Neural cell (in vitro differentiated cells): ENCODE results near the gene NOL9. TPM values are rescaled to one million over a fixed set of nuclear protein-coding genes. Genes with fewer than 3 reads are reported as not detected.

ENCODE experiments used
- H2AFZ ChIP-seq: fragments of 200-600, 300-800 bp; sonication (generic), shearing (Covaris generic); 2 replicates; pipeline ENCODE4 v1.6.0; 2014; ENCODE audit warnings: low read depth, mild to moderate bottlenecking, antibody characterized with exemption, low read length, moderate library complexity
- H3F3A ChIP-seq: fragments of 200-600 bp; shearing (Covaris generic); 2 replicates; pipeline ENCODE4 v1.6.1; 2016; ENCODE audit warnings: mild to moderate bottlenecking, moderate library complexity, mixed read lengths, antibody characterized with exemption, low read length; ENCODE audit not compliant: insufficient read depth, poor library complexity, severe bottlenecking
- H3K27ac ChIP-seq: fragments of 200-600, 300-800 bp; sonication (generic), shearing (Covaris generic); 2 replicates; pipeline ENCODE4 v1.5.1; 2014; ENCODE audit warnings: mild to moderate bottlenecking, low read length, moderate library complexity
- H3K27me3 ChIP-seq: fragments of 300-800, 200-600 bp; sonication (generic), shearing (Covaris generic); 2 replicates; pipeline ENCODE4 v1.6.0; 2014; ENCODE audit warnings: mild to moderate bottlenecking, low read depth, low read length, moderate library complexity; ENCODE audit not compliant: insufficient read depth
- H3K36me3 ChIP-seq: fragments of 300-800, 200-600 bp; sonication (generic), shearing (Covaris generic); 2 replicates; pipeline ENCODE4 v1.5.1; 2014; ENCODE audit warnings: mild to moderate bottlenecking, antibody characterized with exemption, low read length, moderate library complexity; ENCODE audit not compliant: insufficient read depth
- H3K4me2 ChIP-seq: fragments of 300-800, 200-600 bp; sonication (generic), shearing (Covaris generic); 2 replicates; pipeline ENCODE4 v1.6.0; 2014; ENCODE audit warnings: mild to moderate bottlenecking, low read length
- H3K4me3 ChIP-seq: fragments of 300-800, 200-600 bp; sonication (generic), shearing (Covaris generic); 2 replicates; pipeline ENCODE4 v1.5.1; 2014; ENCODE audit warnings: mild to moderate bottlenecking, low read length, moderate library complexity
- H3K79me2 ChIP-seq: fragments of 200-600 bp; shearing (Covaris generic); replicated peaks from 2 replicates; pipeline ENCODE4 v1.6.0; 2014; ENCODE audit warnings: mild to moderate bottlenecking, low read length, moderate library complexity; ENCODE audit not compliant: insufficient read depth
- H3K9ac ChIP-seq: fragments of 300-800, 200-600 bp; sonication (generic), shearing (Covaris generic); 2 replicates; pipeline ENCODE4 v1.6.1; 2016; ENCODE audit warnings: mild to moderate bottlenecking, low read length, mixed read lengths
- H3K9me2 ChIP-seq: fragments of 200-600 bp; shearing (Covaris generic); 2 replicates; pipeline ENCODE4 v1.6.1; 2016; ENCODE audit warnings: mild to moderate bottlenecking, low read length, mixed read lengths; ENCODE audit not compliant: insufficient read depth
- H3K9me3 ChIP-seq: fragments of 200-600, 300-800 bp; sonication (generic), shearing (Covaris generic); 2 replicates; pipeline ENCODE4 v1.6.1; 2016; ENCODE audit warnings: mild to moderate bottlenecking, mixed run types, low read length, moderate library complexity, mixed read lengths
- H4K20me1 ChIP-seq: fragments of 200-600 bp; shearing (Covaris generic); 2 replicates; pipeline ENCODE4 v1.6.1; 2016; ENCODE audit warnings: mild to moderate bottlenecking, mixed run types; ENCODE audit not compliant: insufficient read depth
- EP300 ChIP-seq: fragments of 450-650 bp; conservative IDR thresholded peaks from 2 replicates; pipeline ENCODE4 v1.6.1; 2014; ENCODE audit warnings: antibody characterized with exemption, mild to moderate bottlenecking, moderate library complexity; ENCODE audit not compliant: poor library complexity, severe bottlenecking
- EZH2 ChIP-seq: fragments of 200-600, 300-800 bp; shearing (Covaris generic), sonication (generic); IDR thresholded peaks from 2 replicates; pipeline ENCODE4 v1.6.1; 2014; ENCODE audit warnings: antibody characterized with exemption, low read length, borderline replicate concordance, mild to moderate bottlenecking; ENCODE audit not compliant: insufficient read depth, poor library complexity, severe bottlenecking
- MXI1 ChIP-seq: fragments of 450-650 bp; conservative IDR thresholded peaks from 2 replicates; pipeline ENCODE4 v1.6.1; 2014; ENCODE audit warnings: antibody characterized with exemption, mild to moderate bottlenecking; ENCODE audit not compliant: poor library complexity, severe bottlenecking
- POLR2AphosphoS5 ChIP-seq: IDR thresholded peaks from 2 replicates; pipeline ENCODE4 v1.6.1; 2012
- RAD21 ChIP-seq: fragments of 450-650 bp; conservative IDR thresholded peaks from 2 replicates; pipeline ENCODE4 v1.6.1; 2014; ENCODE audit warnings: antibody characterized with exemption, mild to moderate bottlenecking, moderate library complexity
- SMC3 ChIP-seq: fragments of 450-650 bp; conservative IDR thresholded peaks from 2 replicates; pipeline ENCODE4 v1.6.1; 2014; ENCODE audit warnings: antibody characterized with exemption, mild to moderate bottlenecking, moderate library complexity; ENCODE audit not compliant: poor library complexity
- TAF1 ChIP-seq: IDR thresholded peaks from 2 replicates; pipeline ENCODE4 v1.6.1; 2012; ENCODE audit warnings: low read depth
- polyA plus RNA-seq: library from polyadenylated mRNA; depleted of rRNA; stranded (reverse); fragments of >200 nt; gene quantifications from 2 replicates; pipeline ENCODE4 v1.2.3, GENCODE V29; 2014
- TF ChIP-seq, protein P1 (sequence below): fragments of 450-650 bp; IDR thresholded peaks from 2 replicates; pipeline ENCODE4 v1.5.1; 2014; ENCODE audit warnings: antibody characterized with exemption, mild to moderate bottlenecking, moderate library complexity; ENCODE audit not compliant: poor library complexity, severe bottlenecking
- TF ChIP-seq, protein P2 (sequence below): IDR thresholded peaks from 2 replicates; pipeline ENCODE4 v1.6.1; 2012; ENCODE audit warnings: borderline replicate concordance

NOL9 gene
- polyA plus RNA-seq, 1 donor from 2014 or later, result 30.7 TPM

DNA sequence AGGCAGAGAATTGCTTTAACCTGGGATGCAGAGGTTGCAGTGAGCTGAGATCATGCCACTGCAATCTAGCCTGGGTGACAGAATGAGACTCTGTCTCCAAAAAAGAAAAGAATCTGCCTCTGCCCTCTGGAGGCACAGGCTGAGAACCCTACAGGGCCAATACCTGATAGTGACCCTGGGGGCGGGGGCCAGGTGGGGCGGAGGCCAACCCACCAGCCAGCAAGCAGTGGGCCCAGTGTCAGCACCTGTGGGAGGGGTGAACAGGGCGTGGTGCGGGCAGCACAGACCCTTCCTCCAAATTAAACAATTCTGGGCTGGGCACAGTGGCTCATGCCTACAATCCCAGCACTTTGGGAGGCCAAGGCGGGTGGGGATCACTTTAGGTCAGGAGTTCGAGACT, 43.8 kb downstream of the NOL9 start:
- H4K20me1 ChIP-seq, result no peaks in the 10 kb centered on the region
- H3K4me3 ChIP-seq, result no peak overlapping the region
- no peaks in the 10 kb centered on the region for H3K36me3 ChIP-seq
- H3K9me2 ChIP-seq, result no peaks in the 10 kb centered on the region
- TF ChIP-seq, protein P1, sequence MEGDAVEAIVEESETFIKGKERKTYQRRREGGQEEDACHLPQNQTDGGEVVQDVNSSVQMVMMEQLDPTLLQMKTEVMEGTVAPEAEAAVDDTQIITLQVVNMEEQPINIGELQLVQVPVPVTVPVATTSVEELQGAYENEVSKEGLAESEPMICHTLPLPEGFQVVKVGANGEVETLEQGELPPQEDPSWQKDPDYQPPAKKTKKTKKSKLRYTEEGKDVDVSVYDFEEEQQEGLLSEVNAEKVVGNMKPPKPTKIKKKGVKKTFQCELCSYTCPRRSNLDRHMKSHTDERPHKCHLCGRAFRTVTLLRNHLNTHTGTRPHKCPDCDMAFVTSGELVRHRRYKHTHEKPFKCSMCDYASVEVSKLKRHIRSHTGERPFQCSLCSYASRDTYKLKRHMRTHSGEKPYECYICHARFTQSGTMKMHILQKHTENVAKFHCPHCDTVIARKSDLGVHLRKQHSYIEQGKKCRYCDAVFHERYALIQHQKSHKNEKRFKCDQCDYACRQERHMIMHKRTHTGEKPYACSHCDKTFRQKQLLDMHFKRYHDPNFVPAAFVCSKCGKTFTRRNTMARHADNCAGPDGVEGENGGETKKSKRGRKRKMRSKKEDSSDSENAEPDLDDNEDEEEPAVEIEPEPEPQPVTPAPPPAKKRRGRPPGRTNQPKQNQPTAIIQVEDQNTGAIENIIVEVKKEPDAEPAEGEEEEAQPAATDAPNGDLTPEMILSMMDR, result no peak
- TF ChIP-seq, protein P2, sequence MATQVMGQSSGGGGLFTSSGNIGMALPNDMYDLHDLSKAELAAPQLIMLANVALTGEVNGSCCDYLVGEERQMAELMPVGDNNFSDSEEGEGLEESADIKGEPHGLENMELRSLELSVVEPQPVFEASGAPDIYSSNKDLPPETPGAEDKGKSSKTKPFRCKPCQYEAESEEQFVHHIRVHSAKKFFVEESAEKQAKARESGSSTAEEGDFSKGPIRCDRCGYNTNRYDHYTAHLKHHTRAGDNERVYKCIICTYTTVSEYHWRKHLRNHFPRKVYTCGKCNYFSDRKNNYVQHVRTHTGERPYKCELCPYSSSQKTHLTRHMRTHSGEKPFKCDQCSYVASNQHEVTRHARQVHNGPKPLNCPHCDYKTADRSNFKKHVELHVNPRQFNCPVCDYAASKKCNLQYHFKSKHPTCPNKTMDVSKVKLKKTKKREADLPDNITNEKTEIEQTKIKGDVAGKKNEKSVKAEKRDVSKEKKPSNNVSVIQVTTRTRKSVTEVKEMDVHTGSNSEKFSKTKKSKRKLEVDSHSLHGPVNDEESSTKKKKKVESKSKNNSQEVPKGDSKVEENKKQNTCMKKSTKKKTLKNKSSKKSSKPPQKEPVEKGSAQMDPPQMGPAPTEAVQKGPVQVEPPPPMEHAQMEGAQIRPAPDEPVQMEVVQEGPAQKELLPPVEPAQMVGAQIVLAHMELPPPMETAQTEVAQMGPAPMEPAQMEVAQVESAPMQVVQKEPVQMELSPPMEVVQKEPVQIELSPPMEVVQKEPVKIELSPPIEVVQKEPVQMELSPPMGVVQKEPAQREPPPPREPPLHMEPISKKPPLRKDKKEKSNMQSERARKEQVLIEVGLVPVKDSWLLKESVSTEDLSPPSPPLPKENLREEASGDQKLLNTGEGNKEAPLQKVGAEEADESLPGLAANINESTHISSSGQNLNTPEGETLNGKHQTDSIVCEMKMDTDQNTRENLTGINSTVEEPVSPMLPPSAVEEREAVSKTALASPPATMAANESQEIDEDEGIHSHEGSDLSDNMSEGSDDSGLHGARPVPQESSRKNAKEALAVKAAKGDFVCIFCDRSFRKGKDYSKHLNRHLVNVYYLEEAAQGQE, result no peak
- TF ChIP-seq EZH2 (no peak), MXI1 (no peak), TAF1 (no peak), POLR2AphosphoS5 (no peak), SMC3 (no peak)
- H3K27ac ChIP-seq, result no peak overlapping the region
- no peak overlapping the region for H2AFZ ChIP-seq
- H3K9ac ChIP-seq, result no peak overlapping the region
- H3K27me3 ChIP-seq, result no peaks in the 10 kb centered on the region
- no peaks in the 10 kb centered on the region for H3K79me2 ChIP-seq
- H3K4me2 ChIP-seq, result no peak overlapping the region
- no peaks in the 10 kb centered on the region for H3F3A ChIP-seq
- H3K9me3 ChIP-seq, result no peaks in the 10 kb centered on the region

DNA sequence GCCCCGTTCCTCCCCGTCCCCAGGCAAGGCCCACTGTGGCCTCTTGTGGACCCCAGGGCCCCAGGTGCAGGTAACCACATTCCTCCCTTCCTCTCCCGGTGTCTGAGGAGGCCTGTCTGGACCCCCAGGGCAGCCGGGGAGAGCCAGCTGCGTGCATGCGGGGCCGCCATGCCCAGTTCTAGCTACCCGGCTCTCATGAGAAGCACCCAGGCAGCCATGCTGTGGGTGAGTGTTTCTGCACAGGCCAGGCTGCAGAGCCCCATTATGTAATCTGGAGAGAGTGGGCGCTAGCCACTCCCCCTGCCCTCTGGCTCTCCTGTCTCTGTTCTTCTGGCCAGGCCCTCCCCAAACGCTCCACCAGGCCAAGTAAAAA, 44.4 kb downstream of the NOL9 start:
- Histone ChIP-seq H3K79me2 (no peaks in the 10 kb centered on the region), H3K4me3 (no peak overlapping the region), H3K36me3 (no peaks in the 10 kb centered on the region), H3K9me2 (no peaks in the 10 kb centered on the region), H3K9me3 (no peaks in the 10 kb centered on the region), H3F3A (no peaks in the 10 kb centered on the region), H3K9ac (no peak overlapping the region), H3K27me3 (no peaks in the 10 kb centered on the region), H3K4me2 (no peak overlapping the region), H4K20me1 (no peaks in the 10 kb centered on the region), H2AFZ (no peak overlapping the region), H3K27ac (no peak overlapping the region)
- TF ChIP-seq SMC3 (no peak), TAF1 (no peak), RAD21 (no peak), POLR2AphosphoS5 (no peak), MXI1 (no peak), EP300 (no peak), EZH2 (no peak)
- TF ChIP-seq, protein P1, result no peak
- TF ChIP-seq, protein P2, result no peak
